NT2/D1 (cell line): ENCODE measurements around the gene EFHC1.

Source experiments
- YY1 ChIP-seq: IDR thresholded peaks from 2 replicates; pipeline ENCODE4 v1.6.1; 2011; ENCODE audit not compliant: insufficient read length, insufficient read depth
- ZNF274 ChIP-seq: IDR thresholded peaks from 2 replicates; pipeline ENCODE4 v1.6.1; 2011; ENCODE audit warnings: mild to moderate bottlenecking, low read depth, low read length

DNA sequence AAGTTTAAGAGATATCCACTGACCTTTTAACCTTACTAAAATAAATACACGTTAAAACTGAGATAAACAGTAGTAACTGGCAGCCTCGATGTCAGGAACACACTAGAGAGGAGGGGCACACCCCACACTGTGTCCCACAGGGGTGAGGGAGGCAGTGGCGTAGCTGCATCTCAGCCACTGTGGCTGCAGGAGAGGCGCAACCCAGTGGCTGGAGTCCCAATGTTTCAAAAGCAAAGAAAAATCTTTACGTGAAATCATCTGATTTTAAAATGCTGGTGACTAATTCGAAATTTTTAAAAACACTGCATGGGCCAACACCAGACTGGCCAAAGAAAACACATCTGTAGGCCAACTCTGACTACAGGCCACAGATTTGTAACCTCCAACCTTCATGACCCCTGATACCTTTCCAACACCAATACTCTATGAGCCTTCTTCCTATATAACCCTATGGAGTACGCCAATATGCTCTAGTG lies 102.0 kb downstream of the EFHC1 start:
- TF ChIP-seq YY1 (no peak), ZNF274 (no peak)
